T-cell (primary cell): ENCODE results near the gene SP100. TPM values are rescaled to one million over a fixed set of nuclear protein-coding genes. Genes with fewer than 3 reads are reported as not detected.

ENCODE experiments used
- ATAC-seq, 4 experiments: fragments of 200-7000 bp in 3 of 4; fragments of 150-1000 bp in 1 of 4; cut with Tn5 transposase; replicated peaks in 1 of 4; 1 replicate in 3 of 4; 2 replicates in 1 of 4; pipeline ENCODE4 v1.10.0; 2021; ENCODE audit warnings: moderate library complexity in 3 of 4, mild to moderate bottlenecking in 2 of 4, moderate number of reproducible peaks in 1 of 4
- CTCF ChIA-PET, 2 donors: fragments of 300-600 bp; sonication (Branson Sonifier 250); formaldehyde crosslinking; loops; one replicate each; lab custom pipeline; 2022; ENCODE audit warnings: antibody characterized with exemption in 2 of 2; lab: Charles Lee
- POLR2A ChIA-PET, 2 donors: fragments of 300-600 bp; sonication (Branson Sonifier 250); formaldehyde crosslinking; loops; one replicate each; lab custom pipeline; 2022; ENCODE audit warnings: antibody characterized with exemption in 2 of 2; lab: Charles Lee
- DNase-seq, 35 experiments: peaks; one replicate each; pipeline versions ENCODE4 v3.0.0 to v3.0.0-alpha.2; 2013 to 2023
- H3K27ac ChIP-seq: one replicate; pipeline ENCODE4 v1.5.1; 2013; ENCODE audit warnings: low read length
- H3K27me3 ChIP-seq, 2 experiments: replicated peaks in 1 of 2; 1 replicate in 1 of 2; 2 replicates in 1 of 2; pipeline versions ENCODE4 v1.6.1 to v1.7.0; 2013; ENCODE audit warnings: low read length in 1 of 2, mixed read lengths in 1 of 2; ENCODE audit not compliant: control insufficient read depth in 2 of 2, insufficient read depth in 2 of 2; ENCODE audit errors: extremely low read depth in 1 of 2
- H3K36me3 ChIP-seq, 2 donors: 1 replicate in 1 of 2; 2 replicates in 1 of 2; pipeline versions ENCODE4 v1.6.1 to v1.7.0; 2013; ENCODE audit warnings: low read length in 1 of 2; ENCODE audit not compliant: control insufficient read depth in 2 of 2, insufficient read depth in 1 of 2; ENCODE audit errors: extremely low read depth in 1 of 2
- H3K4me1 ChIP-seq, 2 experiments: 1 replicate in 1 of 2; 2 replicates in 1 of 2; pipeline versions ENCODE4 v1.6.1 to v1.7.0; 2013; ENCODE audit warnings: low read length in 2 of 2, mixed read lengths in 1 of 2; ENCODE audit not compliant: insufficient read depth in 2 of 2, control insufficient read depth in 1 of 2; ENCODE audit errors: extremely low read depth in 1 of 2
- H3K4me3 ChIP-seq, 2 donors: 1 replicate in 1 of 2; 2 replicates in 1 of 2; pipeline versions ENCODE4 v1.5.1 to v1.7.0; 2013; ENCODE audit warnings: mild to moderate bottlenecking in 2 of 2, low read length in 1 of 2, moderate library complexity in 1 of 2; ENCODE audit not compliant: control insufficient read depth in 1 of 2; ENCODE audit errors: extremely low read depth in 1 of 2
- H3K9me3 ChIP-seq: 2 replicates; pipeline ENCODE4 v1.7.0; 2013
- H3K27ac Mint-ChIP-seq, 2 donors: one replicate each; pipeline ENCODE4 v1.8.0; 2020 to 2021; ENCODE audit warnings: mild to moderate bottlenecking in 2 of 2, mixed read lengths in 2 of 2
- H3K27me3 Mint-ChIP-seq, 2 donors: one replicate each; pipeline ENCODE4 v1.8.0; 2021 to 2022; ENCODE audit warnings: mixed read lengths in 2 of 2
- H3K36me3 Mint-ChIP-seq: one replicate; pipeline ENCODE4 v1.8.0; 2021; ENCODE audit warnings: mixed read lengths
- H3K4me1 Mint-ChIP-seq, 3 donors: one replicate each; pipeline ENCODE4 v1.8.0; 2020 to 2022; ENCODE audit warnings: mixed read lengths in 3 of 3, mild to moderate bottlenecking in 1 of 3
- H3K4me3 Mint-ChIP-seq, 3 donors: one replicate each; pipeline ENCODE4 v1.8.0; 2020 to 2022; ENCODE audit warnings: mild to moderate bottlenecking in 3 of 3, mixed read lengths in 3 of 3, moderate library complexity in 3 of 3
- H3K9me3 Mint-ChIP-seq, 3 donors: one replicate each; pipeline ENCODE4 v1.8.0; 2020 to 2022; ENCODE audit warnings: mixed read lengths in 3 of 3
- WGBS: methylation state at CpG from one replicate; pipeline ENCODE4 v1.1.5; 2013; ENCODE audit warnings: missing lambda C conversion rate; ENCODE audit not compliant: insufficient coverage; 5-methylcytosine and 5-hydroxymethylcytosine counted together
- total RNA-seq, 35 experiments: library from RNA in 6 of 35; stranded (reverse) in 6 of 35; fragments of 120-200 nt in 1 of 35; gene quantifications; one replicate each; pipeline versions ENCODE4 v1.2.1 to v1.2.4 and lab custom pipeline; 2013 to 2026

Gene SP100
- total RNA-seq, 5 donors from 2014 or later (not counting 1 experiment from before 2014, with no cell fraction given), result 188 to 271 (median 217) TPM

- Mint-ChIP-seq H3K36me3 (peaks cover 3% of the 10 kb centered on the region), H3K27ac (peak overlapping the region; percentile 99 to 100), H3K27me3 (no peaks in the 10 kb centered on the region), H3K4me3 (peak overlapping the region; percentile 91 to 99 (median 98)), H3K9me3 (no peaks in the 10 kb centered on the region), H3K4me1 (peaks cover 74 to 83% (median 75%) of the 10 kb centered on the region in 3 donors)
- Histone ChIP-seq H3K27ac (no peak overlapping the region), H3K36me3 (no peaks in the 10 kb centered on the region), H3K4me3 (no peak overlapping the region), H3K27me3 (no peaks in the 10 kb centered on the region), H3K4me1 (peaks cover 6 to 59% of the 10 kb centered on the region in 2 experiments), H3K9me3 (no peaks in the 10 kb centered on the region)
- POLR2A ChIA-PET, result no interaction called here
- DNase-seq (no peak), ATAC-seq (no peak)
- WGBS, result 96% methylated on average over 8 of the region's 9 CpGs
- CTCF ChIA-PET, result no interaction called here
Measured at GRCh38 chr2:230412846-230413245, 3.2 kb upstream of the SP100 start.

- ChIA-PET CTCF (no interaction called here), POLR2A (no interaction called here)
- peak overlapping the region; percentile 99 to 100 for H3K27ac Mint-ChIP-seq
- no peak overlapping the region for H3K4me3 ChIP-seq
- WGBS, result no CpG with 5 or more reads among the region's 3 CpGs
- H3K36me3 Mint-ChIP-seq, result peaks cover 8% of the 10 kb centered on the region
- H3K9me3 Mint-ChIP-seq, result no peaks in the 10 kb centered on the region
- peak overlapping the region; percentile 59 to 98 (median 91) for H3K4me3 Mint-ChIP-seq
- peaks cover 74 to 81% (median 74%) of the 10 kb centered on the region in 3 donors for H3K4me1 Mint-ChIP-seq
- H3K27me3 ChIP-seq, result no peaks in the 10 kb centered on the region
- DNase-seq (no peak), ATAC-seq (no peak)
- H3K27me3 Mint-ChIP-seq, result no peaks in the 10 kb centered on the region
- H3K36me3 ChIP-seq, result no peaks in the 10 kb centered on the region
- peak overlapping the region; percentile 24 for H3K27ac ChIP-seq
- no peaks in the 10 kb centered on the region for H3K9me3 ChIP-seq
- peaks cover 10 to 60% of the 10 kb centered on the region in 2 experiments for H3K4me1 ChIP-seq
Measured at GRCh38 chr2:230413479-230413878, 2.5 kb upstream of the SP100 start.

DNA sequence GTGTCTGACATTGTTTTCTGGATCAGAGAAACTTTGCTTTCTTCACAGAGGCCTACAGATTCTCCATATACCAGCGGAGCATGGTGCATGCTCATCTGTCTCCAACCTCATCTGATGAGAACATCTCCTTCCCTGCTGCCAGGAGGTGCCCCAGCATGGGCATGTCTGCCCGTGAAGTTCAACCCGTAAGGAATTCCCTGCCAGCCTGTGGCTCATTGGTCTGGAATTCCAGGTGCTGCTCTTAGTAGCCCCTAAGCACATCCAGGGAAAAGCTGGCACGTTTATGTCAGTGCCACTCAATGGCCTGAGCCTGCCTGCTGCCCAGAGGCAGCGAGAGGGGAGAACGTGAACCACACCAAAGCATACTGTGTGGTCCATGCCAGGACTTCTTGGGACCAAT lies 1.7 kb upstream of the SP100 start:
- H3K27ac ChIP-seq, result no peak overlapping the region
- Mint-ChIP-seq H3K9me3 (no peaks in the 10 kb centered on the region), H3K4me1 (peaks cover 74 to 81% (median 74%) of the 10 kb centered on the region in 3 donors), H3K27me3 (no peaks in the 10 kb centered on the region), H3K36me3 (peaks cover 16% of the 10 kb centered on the region), H3K4me3 (peak overlapping the region; percentile 50 to 98 (median 91)), H3K27ac (peak overlapping the region; percentile 99 to 100)
- H3K9me3 ChIP-seq, result no peaks in the 10 kb centered on the region
- peaks cover 18 to 63% of the 10 kb centered on the region in 2 experiments for H3K4me1 ChIP-seq
- POLR2A ChIA-PET, result no interaction called here
- H3K4me3 ChIP-seq, result no peak overlapping the region
- H3K27me3 ChIP-seq, result no peaks in the 10 kb centered on the region
- no peak for ATAC-seq
- DNase-seq, result no peak
- H3K36me3 ChIP-seq, result peaks cover 0 to 2% of the 10 kb centered on the region in 2 donors
- CTCF ChIA-PET, result no interaction called here
- WGBS, result 98% methylated on average over 5 of the region's 6 CpGs

DNA sequence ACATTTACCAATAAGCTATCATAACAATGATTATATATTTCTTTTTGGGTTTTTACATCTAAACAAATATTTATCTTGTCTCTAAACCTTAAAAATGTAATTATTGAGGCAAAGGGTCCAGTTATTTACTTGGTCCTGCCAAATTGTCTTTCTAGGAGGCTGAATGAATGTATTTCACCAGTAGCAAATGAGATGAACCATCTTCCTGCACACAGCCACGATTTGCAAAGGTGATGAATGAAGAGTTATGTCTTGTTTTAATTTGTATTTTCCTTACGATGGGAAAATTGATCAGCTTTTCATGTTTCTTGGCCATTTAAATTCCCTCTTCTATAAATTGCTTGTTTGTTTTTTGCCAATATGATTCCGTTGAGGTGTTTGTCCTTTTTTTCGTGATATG lies 1.4 kb downstream of the SP100 start:
- WGBS, result no CpG with 5 or more reads among the region's 4 CpGs
- H3K9me3 Mint-ChIP-seq, result no peaks in the 10 kb centered on the region
- Histone ChIP-seq H3K4me1 (peaks cover 32 to 54% of the 10 kb centered on the region in 2 experiments), H3K4me3 (peak overlapping the region; percentile 15 to 94), H3K9me3 (no peaks in the 10 kb centered on the region), H3K36me3 (peaks cover 0 to 15% of the 10 kb centered on the region in 2 donors), H3K27me3 (no peaks in the 10 kb centered on the region), H3K27ac (peak overlapping the region; percentile 95)
- H3K36me3 Mint-ChIP-seq, result peaks cover 34% of the 10 kb centered on the region
- H3K4me1 Mint-ChIP-seq, result peaks cover 76 to 89% (median 82%) of the 10 kb centered on the region in 3 donors
- POLR2A ChIA-PET, result interaction anchor here (0.6 to 1.0 kb wide), 2 partner anchors 186 to 195 kb away, joined by 3 to 8 read pairs; no protein-coding TSS in a partner anchor
- CTCF ChIA-PET, result interaction anchor here in 1 of 2 donors (0.6 kb wide), 1 partner anchor 381 kb away, joined by 3 read pairs; no protein-coding TSS in a partner anchor
- H3K27me3 Mint-ChIP-seq, result no peaks in the 10 kb centered on the region
- no peak for DNase-seq
- H3K27ac Mint-ChIP-seq, result peak overlapping the region; percentile 81 to 91
- H3K4me3 Mint-ChIP-seq, result peak overlapping the region; percentile 77 to 92 (median 91)
- no peak for ATAC-seq

DNA sequence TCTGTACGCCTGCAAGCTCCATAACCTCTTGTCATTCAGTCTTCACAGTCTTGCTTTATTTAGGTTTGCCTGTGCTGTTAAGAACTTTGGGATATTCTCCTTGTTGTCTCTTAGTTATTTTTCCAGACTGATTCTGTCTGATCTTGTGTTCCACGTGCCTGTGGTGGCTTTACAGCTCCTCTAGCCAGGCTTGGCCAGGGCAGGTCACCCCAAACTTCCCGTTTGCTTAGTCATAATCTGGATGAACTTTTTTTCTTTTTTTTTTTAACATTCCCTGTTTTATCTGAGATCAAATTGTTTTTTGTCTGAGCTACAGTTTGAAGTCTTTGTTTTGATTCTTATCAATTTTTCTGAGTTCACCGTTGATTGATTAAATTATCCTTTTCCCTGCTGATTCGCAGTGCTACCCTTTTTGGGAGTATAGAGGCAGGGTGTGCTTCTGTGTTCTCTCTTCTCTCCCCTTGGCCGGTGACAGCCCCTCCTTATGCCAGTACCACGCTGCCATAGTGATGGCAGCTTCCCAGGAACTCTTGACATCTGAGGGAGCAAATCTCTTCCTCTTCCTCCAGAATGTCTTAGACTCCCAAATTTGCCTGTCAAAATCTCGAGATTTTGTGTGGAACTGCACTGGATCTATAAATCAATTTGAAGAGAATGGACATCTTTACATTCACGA lies 2.5 kb downstream of the SP100 start:
- H3K27ac ChIP-seq, result peak overlapping the region; percentile 18
- H3K4me1 ChIP-seq, result peaks cover 37 to 43% of the 10 kb centered on the region in 2 experiments
- ATAC-seq (no peak), DNase-seq (no peak)
- POLR2A ChIA-PET, result interaction anchor here in 1 of 2 donors (0.6 to 1.0 kb wide), 4 partner anchors 12 to 420 kb away, joined by 3 read pairs; no protein-coding TSS in a partner anchor
- CTCF ChIA-PET, result interaction anchor here (0.6 to 0.9 kb wide), 2 partner anchors 9 to 10 kb away, joined by 3 to 4 read pairs; no protein-coding TSS in a partner anchor
- 0% methylated on average over 1 of the region's 9 CpGs for WGBS
- Mint-ChIP-seq H3K4me1 (peaks cover 76 to 89% (median 82%) of the 10 kb centered on the region in 3 donors), H3K27me3 (no peaks in the 10 kb centered on the region), H3K36me3 (peaks cover 39% of the 10 kb centered on the region), H3K4me3 (peak overlapping the region; percentile 77 to 92 (median 91)), H3K27ac (peak overlapping the region; percentile 76 to 82), H3K9me3 (no peaks in the 10 kb centered on the region)
- H3K36me3 ChIP-seq, result peaks cover 0 to 17% of the 10 kb centered on the region in 2 donors
- no peaks in the 10 kb centered on the region for H3K9me3 ChIP-seq
- peak overlapping the region; percentile 41 to 94 for H3K4me3 ChIP-seq
- no peaks in the 10 kb centered on the region for H3K27me3 ChIP-seq

GRCh38 chr2:230419181-230419580 lies 3.2 kb downstream of the SP100 start:
- CTCF ChIA-PET, result interaction anchor here in 1 of 2 donors (0.6 kb wide), 1 partner anchor 651 kb away, joined by 3 read pairs; no protein-coding TSS in a partner anchor
- 63% methylated on average over 2 of the region's 4 CpGs for WGBS
- H3K36me3 Mint-ChIP-seq, result peaks cover 46% of the 10 kb centered on the region
- no peaks in the 10 kb centered on the region for H3K27me3 Mint-ChIP-seq
- Histone ChIP-seq H3K27ac (no peak overlapping the region), H3K4me3 (peak overlapping the region in 1 of 2 donors; percentile 14), H3K27me3 (no peaks in the 10 kb centered on the region), H3K9me3 (no peaks in the 10 kb centered on the region), H3K36me3 (peaks cover 0 to 20% of the 10 kb centered on the region in 2 donors), H3K4me1 (peaks cover 41 to 42% of the 10 kb centered on the region in 2 experiments)
- no peak for ATAC-seq
- no peaks in the 10 kb centered on the region for H3K9me3 Mint-ChIP-seq
- no peak for DNase-seq
- peak overlapping the region; percentile 77 to 92 (median 91) for H3K4me3 Mint-ChIP-seq
- peaks cover 76 to 89% (median 82%) of the 10 kb centered on the region in 3 donors for H3K4me1 Mint-ChIP-seq
- H3K27ac Mint-ChIP-seq, result peak overlapping the region; percentile 56 to 77
- POLR2A ChIA-PET, result no interaction called here
